HG03103 (cell line): ENCODE data around the gene DIP2B.

ENCODE experiments used
- ATAC-seq: cut with Tn5 transposase; IDR thresholded peaks from one replicate; pipeline ENCODE4 v1.9.1; 2021; ENCODE audit warnings: low read depth; ENCODE audit not compliant: unreplicated experiment

Gene DIP2B

DNA sequence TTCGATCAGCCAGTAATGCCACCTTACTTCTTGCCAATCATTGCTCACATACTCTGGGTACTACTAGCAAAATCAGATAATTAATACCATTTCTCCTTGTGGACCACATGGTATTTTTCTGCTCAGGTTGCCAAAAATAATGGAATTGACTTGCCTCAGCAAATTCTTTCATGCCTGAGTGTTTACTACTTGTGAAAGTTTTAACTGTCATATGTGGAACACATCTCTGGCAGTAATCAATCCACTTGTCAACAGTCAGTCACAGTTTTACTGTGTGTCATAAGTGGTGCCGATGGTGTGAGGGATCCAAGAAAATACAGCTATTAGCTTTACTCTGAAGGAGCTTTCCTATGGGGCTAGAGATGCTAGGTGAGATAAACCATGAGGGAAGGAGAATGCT, 203.8 kb downstream of the DIP2B start:
- no peak for ATAC-seq

GRCh38 chr12:50711121-50711520, 206.3 kb downstream of the DIP2B start:
- no peak for ATAC-seq

- no peak for ATAC-seq
These were observed 210.4 kb downstream of the DIP2B start for GRCh38 chr12:50715174-50715573.

DNA sequence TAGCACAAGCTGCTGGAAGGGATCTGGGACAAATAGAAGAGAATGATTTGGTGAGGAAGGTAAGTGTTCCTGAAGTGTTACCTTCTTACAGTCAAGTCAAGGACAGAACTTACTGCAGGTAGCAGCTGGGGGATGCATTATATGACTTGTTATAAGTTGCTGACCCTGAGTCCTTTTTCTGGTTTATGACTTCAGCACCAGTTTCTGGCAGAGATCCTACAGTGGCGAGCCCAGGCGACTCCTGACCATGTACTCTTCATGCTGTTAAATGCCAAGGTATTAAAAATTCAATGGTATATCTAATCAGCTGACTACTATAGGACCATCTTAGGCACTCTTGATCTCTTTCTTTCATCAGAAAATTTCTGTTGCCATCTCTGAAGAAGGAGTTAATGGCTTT, 214.0 kb downstream of the DIP2B start:
- no peak for ATAC-seq

DNA sequence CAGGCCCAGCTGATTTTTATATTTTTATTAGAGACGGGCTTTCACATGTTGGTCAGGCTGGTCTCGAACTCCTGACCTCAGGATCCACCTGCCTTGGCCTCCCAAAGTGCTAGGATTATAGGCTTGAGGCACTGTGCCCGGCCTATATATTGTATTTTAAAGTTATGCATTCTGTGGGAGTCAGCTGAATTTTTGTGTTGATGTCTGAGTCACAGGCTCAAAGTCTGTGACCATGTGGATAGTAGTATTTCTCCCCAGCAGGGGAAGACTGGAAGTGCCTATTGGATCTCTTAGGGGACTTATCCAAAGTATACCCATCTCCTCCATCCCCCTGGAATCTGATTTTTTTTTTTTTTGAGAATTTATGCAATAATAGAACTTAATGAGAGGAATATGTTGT, 215.3 kb downstream of the DIP2B start:
- no peak for ATAC-seq

DNA sequence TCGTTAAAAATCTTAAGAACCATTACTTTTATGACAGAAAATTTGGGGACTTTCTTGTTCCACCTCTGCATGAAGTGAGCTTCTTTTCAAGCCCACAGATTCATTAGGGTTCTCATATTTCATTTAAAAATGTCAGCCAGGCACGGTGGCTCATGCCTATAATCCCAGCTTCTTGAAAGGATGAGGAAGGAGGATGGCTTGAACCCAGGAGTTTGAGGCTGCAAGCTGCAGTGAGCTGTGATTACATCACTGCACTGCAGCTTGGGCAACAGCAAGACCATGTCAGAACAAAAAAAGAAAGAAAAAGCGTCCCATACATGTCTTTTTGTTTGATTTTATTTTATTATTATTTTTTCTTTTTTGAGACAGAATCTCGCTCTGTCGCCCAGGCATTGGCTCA, 215.7 kb downstream of the DIP2B start:
- no peak for ATAC-seq

DNA sequence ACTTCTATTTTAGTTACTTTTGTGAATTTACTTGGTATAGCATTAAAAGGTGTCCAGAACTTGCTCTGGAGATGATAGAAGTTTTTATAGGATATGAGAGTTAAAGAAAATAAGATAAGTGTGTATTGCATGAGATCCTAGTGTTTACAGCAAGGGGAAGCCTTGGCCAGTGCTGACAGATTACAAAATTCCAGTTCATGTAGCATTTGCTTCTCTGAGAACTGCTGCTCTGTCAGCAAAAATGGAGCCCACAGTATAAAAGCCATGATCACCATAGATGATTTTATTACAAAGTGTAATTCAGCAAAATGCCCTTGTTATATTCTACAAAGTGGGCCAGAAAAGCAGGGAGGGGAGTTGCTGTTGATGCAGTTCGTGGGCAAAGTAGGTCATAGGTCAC, 219.1 kb downstream of the DIP2B start:
- no peak for ATAC-seq

- ATAC-seq = no peak
These were observed 220.5 kb downstream of the DIP2B start for GRCh38 chr12:50725011-50725942.

DNA sequence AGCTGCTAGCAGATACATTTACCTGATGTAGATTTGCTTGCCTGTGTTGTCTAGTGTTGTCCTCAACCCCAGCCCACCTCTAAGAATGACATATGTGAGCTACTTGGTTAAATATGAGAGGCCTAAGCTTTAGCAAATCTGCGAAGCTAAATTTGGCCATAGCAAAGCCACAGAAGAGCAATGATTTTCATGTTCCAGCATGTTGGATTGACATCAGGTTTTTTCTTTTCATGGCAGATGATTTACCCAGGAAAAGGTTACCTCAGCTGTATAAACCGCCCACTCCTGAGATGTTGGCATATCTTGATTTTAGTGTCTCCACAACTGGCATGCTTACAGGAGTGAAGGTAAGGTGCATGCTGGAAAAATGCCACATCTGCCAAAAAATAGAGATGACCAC, 222.7 kb downstream of the DIP2B start:
- ATAC-seq = no peak

DNA sequence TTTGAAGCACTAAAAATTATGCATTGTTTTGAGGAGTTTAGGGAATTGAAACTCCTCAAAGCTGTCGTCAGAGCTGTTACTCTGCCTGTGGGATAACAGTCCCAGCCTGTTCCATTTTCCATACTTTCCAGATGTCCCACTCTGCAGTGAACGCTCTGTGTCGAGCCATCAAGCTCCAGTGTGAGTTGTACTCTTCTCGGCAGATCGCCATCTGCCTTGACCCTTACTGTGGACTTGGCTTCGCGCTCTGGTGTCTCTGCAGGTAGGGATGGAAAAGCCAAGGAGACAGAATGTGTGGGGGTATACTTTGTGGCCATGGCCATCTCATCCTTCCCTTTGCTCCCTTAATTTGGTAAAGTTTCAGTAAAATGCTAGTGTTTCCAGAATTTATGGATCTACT, 223.6 kb downstream of the DIP2B start:
- ATAC-seq = no peak

DNA sequence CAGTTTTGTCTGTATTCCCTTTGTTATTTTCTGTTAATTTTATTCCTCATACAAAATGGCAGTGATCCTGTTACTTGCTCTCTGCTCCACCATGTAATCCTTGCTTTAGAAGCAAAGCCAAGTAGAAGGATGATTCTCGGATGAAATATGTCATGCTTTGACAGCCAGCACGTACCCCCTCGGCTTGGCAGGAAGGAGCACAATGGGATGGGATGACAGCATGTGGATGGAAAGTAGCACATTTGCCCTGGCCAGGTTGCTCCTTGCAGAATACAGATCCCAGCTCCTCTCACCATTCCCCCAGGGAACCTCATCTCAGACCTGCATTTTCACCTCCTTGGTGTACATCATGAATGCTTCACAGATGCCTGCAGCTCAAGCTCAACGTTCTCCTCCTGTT, 224.1 kb downstream of the DIP2B start:
- ATAC-seq = no peak

- no peak for ATAC-seq
These were observed 227.8 kb downstream of the DIP2B start for GRCh38 chr12:50732591-50732990.

DNA sequence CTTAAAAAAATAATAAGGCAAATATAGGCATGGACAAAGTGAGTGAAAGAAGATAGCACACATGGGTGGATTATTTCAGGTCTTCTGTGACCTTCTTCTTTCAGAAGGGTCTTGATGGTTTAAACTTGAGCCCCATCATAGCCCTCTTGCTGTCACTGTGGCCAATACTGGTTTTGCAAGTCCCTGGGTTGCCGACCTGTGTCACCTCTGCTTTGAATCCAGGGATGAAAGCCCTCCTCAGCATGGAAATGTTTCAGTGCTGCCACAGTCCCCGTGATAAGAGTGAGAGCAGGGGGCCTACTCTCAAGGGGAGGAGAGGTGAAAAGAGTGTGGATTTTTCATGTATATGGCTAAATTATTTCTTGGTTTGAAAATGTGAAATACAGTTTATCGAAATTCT, 228.9 kb downstream of the DIP2B start:
- ATAC-seq = no peak

GRCh38 chr12:50734409-50735263, 229.9 kb downstream of the DIP2B start:
- no peak for ATAC-seq

- ATAC-seq = no peak
These were observed 234.8 kb downstream of the DIP2B start for GRCh38 chr12:50739611-50740010.

DNA sequence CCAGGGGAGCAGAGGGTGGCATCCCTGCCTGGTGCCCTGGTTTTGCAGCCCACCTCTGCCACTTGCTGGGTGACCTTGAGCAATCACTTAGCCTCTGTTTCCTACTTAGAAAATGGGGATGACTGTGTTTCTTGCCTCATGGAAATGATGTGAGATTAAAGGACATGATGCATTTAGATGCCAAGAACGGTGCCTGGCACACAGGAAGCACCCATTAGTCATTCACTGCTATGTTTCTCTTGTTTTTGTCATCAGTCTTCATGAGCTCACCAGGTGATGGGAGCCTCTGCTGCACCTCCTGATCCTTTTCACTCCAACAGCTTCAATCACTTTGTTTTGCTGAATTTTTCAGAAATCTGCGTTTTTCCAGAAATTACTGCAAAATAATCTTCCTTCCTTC, 235.5 kb downstream of the DIP2B start:
- ATAC-seq = no peak

DNA sequence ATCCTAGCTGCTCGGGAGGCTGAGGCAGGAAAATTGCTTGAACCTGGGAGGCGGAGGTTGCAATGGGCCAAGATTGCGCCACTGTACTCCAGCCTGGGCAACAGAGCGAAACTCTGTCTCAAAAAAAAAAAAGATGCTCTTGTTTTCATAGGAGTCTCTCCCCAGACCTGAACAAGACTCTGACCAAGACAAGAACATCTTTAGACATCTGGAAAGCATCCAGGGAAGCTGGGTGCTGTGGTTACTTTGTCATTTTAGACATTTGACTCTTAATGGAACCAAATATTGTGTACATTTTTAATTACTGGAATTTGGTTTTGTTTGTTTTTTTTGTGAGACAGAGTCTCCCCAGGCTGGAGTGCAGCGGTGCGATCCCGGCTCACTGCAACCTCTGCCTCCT, 238.0 kb downstream of the DIP2B start:
- ATAC-seq = no peak

GRCh38 chr12:50745861-50746260, 241.1 kb downstream of the DIP2B start:
- no peak for ATAC-seq

GRCh38 chr12:50746431-50746830, 241.6 kb downstream of the DIP2B start:
- no peak for ATAC-seq

- no peak for ATAC-seq
These were observed 243.0 kb downstream of the DIP2B start for GRCh38 chr12:50747817-50748216.

DNA sequence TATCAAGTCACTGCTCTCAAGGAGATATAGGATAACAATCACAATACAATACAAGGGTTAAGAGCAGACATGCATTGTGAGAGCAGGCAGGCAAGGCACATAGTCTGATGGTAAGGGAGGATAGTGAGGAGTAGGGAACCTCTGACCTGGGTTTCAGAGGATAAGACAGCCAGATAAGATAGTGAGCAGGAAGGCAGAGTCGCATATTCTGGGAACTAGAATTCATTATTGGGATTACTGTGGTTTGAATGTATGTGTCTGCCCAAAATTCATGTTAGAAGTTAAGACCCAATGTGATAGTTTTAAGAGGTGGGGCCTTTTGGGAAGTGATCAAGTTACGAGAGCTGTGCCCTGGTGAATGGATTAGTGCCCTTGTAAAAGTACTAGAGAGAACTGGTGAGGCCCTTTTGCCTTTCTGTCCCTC, 244.7 kb downstream of the DIP2B start:
- ATAC-seq = no peak

DNA sequence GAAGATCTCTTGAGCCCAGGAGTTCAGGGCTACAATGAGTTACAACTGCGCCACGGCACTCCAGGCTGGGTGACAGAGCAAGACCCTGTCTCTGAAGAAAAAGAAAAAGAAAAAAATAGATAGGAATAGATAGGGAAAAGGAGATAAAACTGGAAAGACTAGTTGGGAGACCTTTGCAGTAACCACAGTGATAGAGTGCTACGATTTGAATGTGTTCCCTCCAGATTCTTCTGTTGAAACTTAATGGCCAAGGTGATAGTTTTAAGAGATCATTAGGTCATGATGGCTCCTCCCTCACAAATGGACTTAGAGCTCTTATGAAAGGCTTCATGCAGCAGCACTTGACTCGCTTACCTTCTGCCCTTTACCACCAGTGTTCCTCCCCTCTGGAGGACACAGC, 245.6 kb downstream of the DIP2B start:
- no peak for ATAC-seq
